Measurements from ENCODE around the gene GAS2L1.

GAS2L1 gene

GRCh38 chr22:29328566-29329500 lies 22.4 kb downstream of the GAS2L1 start:
- no peak for DNase-seq

GRCh38 chr22:29329581-29329980 lies 23.1 kb downstream of the GAS2L1 start:
- no peak for DNase-seq

DNA sequence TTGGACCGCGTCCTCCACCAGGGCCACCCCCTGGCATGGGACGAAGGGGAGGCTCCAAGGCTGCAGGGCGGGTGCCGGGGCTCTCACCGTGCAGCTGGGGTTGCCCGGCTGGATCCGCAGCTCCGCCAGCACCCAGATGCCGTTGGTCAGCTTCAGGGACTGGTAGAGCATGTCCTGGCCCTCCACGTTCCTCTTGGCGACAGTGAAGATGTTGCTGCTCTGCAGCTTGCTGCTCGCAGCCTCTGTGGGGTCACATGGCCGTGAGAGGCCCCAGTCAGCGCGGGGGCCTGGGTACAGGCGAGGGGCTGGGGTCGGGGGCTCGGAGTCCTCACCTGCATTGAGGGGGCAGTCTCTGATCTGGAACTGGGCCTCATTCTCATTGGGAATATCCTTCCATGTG lies 23.8 kb downstream of the GAS2L1 start:
- no peak for DNase-seq

GRCh38 chr22:29330753-29331152 lies 24.3 kb downstream of the GAS2L1 start:
- no peak for DNase-seq

DNA sequence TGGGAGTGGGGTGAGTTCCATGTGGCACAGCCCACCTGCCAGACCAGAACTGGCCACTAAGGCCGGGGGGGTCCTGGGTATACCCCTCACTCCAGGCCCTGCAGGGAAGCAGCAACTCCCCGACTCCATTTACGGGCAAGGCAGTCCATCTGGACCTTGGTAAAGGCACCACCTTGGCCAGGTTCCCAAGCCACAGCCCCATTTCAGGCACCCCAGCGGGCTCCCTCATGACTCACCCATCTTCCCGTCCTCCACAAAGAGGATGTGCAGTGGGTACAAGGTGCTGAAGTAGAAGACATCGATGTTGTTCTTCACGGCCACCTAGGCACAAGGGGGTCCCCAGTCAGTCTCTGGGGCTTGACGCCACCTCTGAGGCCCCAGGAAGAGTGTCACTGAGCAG lies 24.8 kb downstream of the GAS2L1 start:
- no peak for DNase-seq

DNA sequence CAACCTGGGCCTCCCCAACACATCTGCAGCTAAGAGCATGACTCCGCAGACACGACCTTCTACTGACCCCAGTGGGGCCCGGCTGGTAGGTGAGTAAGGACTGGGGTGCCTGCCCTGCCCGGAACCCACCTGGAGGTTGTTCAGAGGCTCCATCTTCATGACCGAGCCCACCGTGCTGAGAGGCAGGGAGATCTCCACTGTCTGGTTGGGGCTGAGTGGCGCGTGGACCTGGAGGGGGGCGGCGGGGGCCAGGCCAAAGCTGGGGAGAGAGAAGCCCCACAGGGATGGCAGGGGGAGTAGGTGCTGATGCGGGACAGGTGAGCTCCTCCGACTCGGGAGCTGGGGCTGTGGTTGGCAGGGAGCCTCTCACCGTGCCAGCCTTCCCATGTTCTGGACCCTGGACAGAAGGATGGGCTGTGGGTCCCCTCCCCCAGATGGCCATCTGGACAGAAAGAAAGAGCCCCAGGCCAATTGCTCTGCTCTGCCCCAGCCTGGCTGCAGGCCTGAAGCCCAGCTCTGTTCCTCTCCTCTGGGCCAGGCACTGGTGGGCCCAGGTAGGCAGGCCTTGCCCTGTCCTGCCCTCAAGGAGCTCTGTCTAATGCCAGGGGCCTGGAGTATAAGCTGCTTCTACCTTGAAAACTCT lies 25.3 kb downstream of the GAS2L1 start:
- DNase-seq, result no peak

- no peak for DNase-seq
Observed at GRCh38 chr22:29332886-29333496, 26.5 kb downstream of the GAS2L1 start.

DNA sequence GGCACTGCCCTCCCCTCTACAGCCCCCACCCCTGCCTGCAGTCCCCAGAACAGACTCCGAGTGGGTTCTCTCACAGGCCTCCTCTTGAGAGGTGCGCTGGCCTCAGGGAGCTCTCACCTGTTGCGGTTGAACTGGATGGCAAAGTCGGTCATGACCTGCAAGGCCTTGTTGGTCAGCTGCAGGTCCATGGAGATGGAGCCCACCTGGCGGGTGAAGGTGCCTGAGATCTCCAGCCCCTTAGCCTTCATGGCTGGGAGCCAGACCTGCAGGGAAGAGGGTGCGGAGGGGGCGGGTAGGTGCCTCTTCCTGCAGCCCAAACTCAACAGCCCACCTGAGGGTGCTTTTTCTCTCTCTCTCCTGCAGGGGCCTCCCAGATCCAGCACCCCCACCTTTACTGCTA lies 27.7 kb downstream of the GAS2L1 start:
- DNase-seq, result no peak

GRCh38 chr22:29334696-29335344 lies 28.4 kb downstream of the GAS2L1 start:
- no peak for DNase-seq

- DNase-seq, result no peak
Observed at GRCh38 chr22:29335656-29336055, 29.2 kb downstream of the GAS2L1 start.

DNA sequence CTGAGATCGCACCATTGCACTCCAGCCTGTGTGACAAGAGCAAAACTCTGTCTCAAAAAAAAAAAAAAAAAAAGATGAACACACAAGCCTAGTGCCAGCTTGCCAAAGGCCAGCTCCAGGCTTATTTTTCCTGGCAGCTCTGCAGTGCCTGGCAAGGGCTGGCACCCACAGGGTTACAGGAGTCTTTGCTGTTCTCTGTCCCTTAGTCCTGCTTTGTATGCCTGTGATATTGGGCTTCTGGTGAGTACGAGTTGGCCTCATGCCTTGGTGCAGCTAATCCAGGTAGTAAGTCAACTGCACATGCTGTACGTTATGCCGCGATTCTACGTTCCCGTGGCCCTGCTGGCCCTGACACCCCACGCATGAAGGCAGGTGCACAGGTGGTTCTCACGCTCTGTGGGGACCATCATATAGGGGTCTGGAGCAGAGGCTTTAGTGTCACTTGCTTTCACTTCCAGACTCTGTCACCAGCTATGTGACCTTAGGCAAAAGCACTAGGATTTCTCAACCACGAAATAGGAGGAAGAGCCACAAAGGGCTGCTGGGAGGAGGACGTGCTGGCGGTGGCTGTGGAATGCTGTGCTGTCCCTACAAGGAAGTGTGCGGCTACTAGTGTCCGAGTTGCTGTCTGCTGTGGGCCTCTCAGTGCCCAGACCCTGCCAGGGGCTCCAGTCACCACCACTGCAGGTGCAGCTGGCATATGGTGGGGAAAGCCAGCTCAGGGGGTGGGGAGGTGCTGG lies 30.5 kb downstream of the GAS2L1 start:
- no peak for DNase-seq

DNA sequence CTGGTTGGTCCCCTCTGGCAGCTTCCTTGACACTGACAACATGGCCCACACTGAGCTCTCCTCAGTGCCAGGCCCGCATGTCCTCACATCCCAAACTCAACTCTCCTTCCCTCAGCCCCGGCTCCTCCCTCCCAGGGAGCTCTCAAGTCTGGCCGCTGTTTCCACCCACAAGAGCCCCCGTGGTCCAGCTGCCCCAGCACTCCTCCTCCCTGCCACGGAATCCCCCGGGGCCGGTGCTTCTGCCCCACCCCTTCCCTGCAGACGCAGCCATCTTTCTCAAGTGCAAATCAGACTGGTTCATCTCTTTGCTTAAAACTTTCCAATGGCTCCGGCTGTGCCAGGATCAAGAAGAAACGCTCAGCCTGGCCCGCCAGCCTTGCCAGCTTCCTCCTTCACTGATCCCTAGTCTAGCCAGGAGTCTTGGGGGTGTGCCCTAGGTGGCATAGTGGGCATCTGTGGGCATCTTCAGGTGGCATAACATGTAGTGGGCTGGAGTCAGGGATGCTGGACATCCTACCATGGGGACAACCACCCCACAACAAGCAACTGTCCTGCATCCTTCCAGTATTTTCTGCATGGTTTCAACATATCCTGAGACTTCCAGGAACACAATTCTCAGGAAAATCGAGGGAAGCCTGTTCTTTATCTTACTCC lies 31.3 kb downstream of the GAS2L1 start:
- no peak for DNase-seq

GRCh38 chr22:29338398-29338797 lies 31.9 kb downstream of the GAS2L1 start:
- no peak for DNase-seq

- DNase-seq, result no peak
Observed at GRCh38 chr22:29339381-29340235, 33.2 kb downstream of the GAS2L1 start.

DNA sequence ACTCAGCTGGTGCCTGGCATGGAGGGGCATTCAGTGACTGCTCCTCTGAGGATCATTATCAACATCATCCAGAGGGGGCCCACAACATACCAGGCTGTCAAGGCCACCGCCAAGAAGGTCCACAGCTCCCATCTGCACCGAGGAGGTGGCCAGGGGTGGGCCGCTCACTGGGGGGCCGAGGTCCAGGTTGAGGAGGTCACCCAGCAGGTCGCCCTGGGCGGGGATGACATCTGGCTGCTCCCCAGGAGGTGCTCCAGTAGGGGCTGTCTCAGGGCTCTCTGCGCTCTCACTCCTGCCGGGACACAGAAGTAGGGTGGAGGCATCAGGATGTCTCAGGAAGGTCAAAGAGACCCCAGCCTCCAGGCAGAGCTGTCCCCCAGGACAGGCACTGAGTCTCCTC lies 34.1 kb downstream of the GAS2L1 start:
- no peak for DNase-seq

DNA sequence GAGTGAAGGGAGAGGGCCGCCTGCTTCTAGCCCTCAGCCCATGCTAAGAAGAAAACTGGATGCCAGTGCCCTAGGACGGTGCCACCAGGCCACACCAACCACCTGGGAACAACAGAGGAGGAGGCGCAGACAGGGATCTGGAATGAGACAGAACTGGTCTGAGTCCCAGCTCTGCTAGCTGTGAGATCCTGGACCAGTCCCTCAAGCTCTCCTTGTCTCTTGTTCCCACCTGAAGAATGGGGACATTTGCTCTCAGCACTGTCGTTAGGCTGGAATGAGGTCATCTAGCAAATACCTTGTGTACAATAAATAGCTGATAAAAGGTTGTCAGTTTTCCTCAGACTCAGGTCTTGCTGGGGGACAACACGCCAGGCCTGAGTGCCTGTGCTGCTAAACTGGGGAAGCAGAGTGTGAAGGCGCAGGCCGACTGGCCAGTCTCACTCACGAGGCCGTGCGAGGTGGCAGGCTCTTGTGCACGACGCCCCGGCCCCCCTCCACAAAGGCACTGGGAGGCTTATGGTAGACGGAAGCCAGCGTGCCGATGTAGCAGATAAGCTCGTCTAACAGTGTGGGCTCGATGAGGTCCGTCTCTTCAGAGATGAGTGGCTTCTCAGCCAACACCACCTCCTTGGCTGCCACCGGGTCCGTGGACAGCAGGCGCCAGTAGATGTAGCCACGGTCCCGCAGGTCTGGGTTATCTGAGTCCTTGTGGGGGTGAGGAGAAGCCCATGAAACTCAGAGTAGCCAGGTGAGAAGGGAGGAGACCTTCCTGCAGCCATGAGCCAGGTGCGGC lies 34.8 kb downstream of the GAS2L1 start:
- no peak for DNase-seq

DNA sequence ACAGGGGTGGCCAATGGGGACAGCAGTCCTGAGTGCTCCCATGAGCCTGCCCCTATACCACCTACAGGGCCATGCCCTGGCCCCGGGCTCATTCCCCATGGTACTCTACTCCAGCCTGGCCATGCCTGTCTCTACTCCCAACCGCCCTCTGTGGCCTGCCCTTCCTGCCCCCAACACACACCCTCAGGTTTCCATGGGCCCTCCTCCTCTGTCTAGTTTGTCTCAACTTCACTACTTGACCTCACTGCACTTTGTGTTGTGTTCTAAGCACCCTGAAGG lies 35.3 kb downstream of the GAS2L1 start:
- no peak for DNase-seq

DNA sequence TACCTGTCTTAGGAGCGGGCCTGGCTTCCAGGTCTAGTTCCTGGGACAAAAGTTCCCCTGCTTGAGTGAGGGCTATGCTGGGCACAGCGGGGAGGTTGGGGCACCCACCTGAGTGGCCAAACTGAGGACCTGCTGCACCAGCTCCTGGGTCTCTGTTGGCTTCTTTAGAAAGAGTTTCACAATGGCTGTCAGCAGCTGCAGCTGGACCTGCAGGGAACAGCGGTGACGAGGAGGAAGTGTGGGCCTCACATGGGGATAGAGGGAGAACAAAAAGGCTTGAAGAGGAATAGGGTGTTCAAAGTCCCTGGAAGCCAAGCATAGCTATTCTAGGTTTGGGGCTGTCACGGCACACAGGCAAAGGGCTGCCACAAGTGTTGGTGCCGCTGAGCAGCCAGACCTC lies 35.7 kb downstream of the GAS2L1 start:
- DNase-seq, result no peak

DNA sequence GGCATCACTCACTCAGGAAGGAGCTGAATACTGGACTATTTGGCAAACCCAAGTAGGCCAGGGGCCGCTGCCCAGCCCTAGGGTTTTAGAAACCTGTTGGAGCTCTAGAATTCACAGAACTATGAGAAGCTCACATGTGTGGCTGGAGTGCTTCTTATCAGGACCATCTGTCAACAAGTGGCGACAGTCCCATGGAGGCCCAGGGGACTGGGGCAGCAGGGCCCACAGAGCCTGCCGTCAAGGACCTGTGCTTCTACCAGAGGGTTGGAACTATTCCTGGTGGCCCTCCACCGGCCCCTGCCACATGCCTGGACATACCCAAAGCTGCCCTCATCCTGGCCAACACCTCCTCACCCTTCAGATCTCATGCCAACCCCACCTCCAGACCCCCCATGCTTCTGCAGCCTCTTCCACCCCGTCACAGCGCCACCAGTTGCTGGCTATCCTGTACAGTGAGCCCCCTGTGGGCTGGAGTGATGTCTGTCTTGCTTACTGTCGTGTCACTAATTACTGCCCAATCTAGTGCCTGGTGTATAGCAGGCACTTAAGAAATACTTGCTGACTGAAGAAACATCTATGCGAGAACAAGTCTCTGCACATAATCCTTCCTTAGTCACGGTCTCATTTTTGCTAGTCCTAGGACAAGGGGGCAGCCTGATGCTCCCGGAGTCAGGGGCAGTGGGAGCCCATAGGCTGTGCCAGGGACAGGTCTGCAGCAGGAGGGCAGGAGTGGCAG lies 36.3 kb downstream of the GAS2L1 start:
- no peak for DNase-seq

DNA sequence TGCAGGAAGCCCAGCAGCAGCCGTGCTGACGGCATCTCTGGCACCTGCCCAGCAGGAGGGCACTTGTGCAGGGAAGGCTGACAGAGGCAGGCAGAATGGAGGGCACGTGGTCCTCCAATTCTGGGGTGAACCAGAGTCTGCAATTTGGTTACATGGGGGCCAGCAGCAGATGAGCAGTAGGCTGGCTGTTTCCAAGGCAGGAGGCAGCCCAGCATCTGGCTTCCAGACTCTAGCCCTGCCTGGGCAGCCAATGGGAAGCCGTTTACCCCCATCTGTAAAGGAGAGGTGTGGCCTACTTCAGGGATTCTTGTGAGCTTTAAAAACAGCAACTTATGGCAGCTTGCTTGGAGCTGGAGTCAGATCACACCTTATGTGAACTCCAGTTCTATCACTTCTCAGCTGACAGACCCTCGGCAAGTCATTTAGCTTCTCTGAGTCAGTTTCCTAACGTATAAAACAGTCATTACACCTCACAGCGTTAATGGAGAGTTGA lies 36.9 kb downstream of the GAS2L1 start:
- DNase-seq, result peak; percentile 24

Data from stimulated activated CD4-positive, alpha-beta T cell treated with anti-CD3 and anti-CD28 coated beads, Interleukin-1b, Interleukin-23, amount 100 ng/mL, for 48 hours (primary cell).